GM18951 (cell line): Measurements from ENCODE around the gene CCDC192.

Source experiments
- POLR2A ChIP-seq: IDR thresholded peaks from 4 replicates; pipeline ENCODE4 v1.6.1; 2011; ENCODE audit warnings: mild to moderate bottlenecking; ENCODE audit not compliant: insufficient read length, insufficient read depth; ENCODE audit errors: extremely low read depth
- in situ Hi-C: fragments of 300-500 bp; cut with MboI; formaldehyde crosslinking; loops from one replicate; pipeline ENCODE4 v1.12.0; 2022; ENCODE audit warnings: low sequenced_read_pairs, mixed read lengths, inconsistent platforms; ENCODE audit not compliant: unreplicated experiment

CCDC192 gene

DNA sequence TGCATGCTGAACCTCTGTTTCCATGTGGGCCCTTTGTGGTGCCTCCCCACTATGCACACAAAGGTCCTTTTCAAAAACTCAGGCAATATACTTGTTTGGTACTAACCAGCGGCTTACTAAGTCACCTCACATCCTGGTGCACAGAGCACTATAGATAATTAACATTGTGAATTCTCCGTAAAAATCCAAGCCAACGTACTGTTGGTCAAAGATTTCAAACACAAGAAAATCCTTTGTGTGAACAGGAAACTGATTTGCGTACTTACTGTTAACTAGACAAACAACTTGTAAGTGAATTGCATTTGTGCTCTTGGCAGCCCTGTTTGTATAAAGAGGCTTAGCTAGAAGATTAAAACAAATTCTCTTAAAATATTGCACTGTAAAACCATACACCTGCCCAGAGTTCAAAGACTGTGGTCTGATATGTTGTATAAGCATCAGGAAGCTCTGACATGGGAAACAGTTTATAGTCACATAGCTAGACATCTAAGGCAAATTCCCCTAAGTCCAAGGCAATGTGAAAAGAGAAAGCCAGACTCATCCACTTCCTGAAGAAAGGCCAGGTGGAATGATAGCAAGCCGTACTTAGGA, 255.3 kb downstream of the CCDC192 start:
- TF ChIP-seq POLR2A = no peak
- in situ Hi-C loops = no loop called here

DNA sequence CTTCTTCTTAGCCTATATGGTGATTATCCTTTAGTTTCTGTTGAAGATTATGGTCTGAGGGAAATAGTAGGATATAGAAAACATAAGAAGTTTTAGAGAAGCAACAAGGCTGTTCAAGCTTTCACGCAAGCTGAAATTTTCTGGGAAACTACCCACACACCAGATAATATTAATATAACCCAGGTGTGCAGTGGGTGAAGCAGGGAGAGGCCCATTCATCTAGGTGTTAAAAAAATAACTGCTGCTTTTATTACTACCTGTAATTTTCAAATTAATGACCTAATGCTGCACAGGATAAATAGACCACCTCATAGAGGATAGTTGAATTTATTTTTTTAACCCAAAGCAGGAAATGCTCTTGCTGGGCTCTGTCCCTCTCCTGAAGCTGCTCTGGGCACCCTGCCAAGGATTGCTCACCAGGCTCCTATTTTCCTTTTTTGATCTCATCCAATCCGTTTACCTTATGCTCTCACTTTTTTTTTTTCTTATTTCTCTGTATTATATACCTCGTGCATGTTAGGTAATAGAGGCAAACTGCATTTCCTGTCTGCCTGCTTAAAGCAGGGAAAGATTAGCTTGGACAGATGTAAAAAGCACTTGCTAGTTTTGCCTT, 256.1 kb downstream of the CCDC192 start:
- TF ChIP-seq POLR2A = no peak
- in situ Hi-C loops = no loop called here

DNA sequence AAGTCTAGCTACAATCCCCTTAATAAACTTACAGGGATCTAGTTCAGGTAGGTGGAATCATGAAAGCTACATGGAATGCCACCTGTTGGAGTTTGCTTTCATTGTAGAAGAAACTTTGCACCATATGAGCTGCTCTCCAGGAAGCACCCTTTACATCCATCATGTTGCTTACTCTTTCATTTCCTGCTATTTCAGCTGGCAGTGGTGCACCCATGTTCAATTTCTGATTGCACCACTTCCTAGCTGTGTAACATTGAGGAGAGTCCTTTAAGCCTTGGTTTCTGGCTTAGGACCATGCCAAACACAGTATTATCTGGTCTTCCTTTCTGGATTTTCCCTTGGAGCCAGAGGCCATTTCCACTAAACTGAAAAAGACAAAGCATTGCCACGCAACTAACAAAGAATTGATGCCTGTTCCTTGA, 257.1 kb downstream of the CCDC192 start:
- in situ Hi-C loops = no loop called here
- TF ChIP-seq POLR2A = no peak

DNA sequence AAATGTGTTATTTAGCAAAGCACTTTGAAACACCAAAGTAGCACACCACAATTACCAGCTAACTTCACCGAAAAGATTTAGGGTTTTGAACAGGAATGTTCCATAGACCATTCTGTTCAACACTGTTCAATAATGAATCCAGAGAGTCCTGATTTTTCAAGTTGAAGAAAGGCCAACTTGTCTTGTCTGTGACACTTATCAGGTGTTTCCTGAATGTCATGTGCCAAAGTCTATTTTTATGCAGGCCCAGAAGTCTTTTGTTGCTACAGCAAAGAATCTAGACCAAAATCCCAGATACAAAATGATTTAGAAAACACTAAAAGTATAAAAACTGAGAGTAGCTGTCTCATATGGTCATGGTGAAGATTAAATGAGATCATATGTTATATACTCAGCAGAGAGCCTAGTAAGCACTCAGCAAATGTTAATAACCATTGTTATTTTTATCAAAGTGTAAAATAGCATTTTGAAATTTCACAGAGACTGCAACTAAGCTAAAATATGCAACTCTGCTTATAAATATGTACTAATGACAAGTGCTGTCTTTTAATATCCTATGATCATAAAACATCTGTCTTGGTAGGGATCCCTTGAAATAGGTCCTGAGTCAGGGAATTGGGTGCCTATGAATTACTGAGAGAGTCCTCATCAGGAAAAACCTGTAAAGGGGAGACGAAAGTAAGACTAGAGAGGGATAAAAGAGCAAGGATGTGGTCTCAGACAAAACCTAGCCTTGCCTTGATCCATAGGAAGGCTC, 258.0 kb downstream of the CCDC192 start:
- no peak for TF ChIP-seq POLR2A
- in situ Hi-C loops = no loop called here

DNA sequence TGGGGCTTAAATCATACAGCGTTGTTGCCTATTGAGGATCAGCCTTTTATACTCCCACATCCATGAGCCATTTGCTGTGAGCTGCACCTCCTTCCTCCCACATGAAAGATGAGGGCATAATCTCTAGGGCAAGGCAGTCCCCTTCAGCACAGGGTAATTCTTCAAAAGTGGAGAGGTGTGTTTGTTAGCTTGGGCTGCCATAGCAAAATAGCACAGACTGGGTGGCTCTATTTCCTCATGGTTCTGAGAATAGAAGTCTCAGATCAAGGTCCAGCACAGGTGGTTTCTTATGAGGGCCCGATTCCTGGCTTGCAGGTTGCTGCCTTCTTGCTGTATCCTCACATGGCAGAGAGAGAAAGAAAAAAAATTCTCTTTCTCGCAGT, 258.6 kb downstream of the CCDC192 start:
- in situ Hi-C loops = no loop called here
- no peak for TF ChIP-seq POLR2A

DNA sequence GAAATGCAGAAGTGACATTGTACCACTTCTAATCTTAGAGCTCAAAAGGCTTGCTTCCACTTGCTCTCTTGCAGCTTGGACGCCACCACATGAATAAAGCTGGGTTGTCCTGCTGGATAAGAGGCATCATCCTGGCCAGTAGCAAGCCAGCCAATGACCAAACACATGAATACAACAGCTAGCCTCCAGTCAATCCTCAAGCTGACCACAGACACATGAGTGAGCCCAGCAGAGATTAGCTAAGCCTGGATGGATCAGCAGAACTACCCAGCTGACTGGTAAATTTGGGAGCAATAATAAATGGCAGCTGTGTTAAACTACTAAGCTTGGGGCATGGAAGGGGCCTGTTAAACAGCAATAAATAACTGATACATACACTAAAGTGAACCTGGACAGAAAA, 259.3 kb downstream of the CCDC192 start:
- in situ Hi-C loops = no loop called here
- TF ChIP-seq POLR2A = no peak

DNA sequence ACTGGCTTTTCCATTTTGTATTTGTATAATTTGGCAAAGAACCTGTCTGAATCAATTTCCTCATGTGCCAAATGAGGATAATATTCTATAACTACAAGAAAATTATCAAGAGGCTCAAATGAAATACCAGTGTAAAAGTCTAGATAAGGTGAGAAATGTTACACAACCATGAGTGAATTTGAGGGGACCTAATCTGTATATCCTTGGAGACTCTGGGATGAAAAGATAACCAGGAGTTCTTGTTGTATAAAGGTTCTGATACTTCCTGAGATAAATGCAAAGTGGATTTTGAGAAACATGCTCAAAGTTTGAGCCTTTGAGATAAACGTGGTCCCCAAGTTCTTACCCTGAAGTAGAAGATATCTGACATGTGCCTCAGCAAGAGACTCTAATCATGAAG, 260.0 kb downstream of the CCDC192 start:
- TF ChIP-seq POLR2A = no peak
- in situ Hi-C loops = no loop called here

DNA sequence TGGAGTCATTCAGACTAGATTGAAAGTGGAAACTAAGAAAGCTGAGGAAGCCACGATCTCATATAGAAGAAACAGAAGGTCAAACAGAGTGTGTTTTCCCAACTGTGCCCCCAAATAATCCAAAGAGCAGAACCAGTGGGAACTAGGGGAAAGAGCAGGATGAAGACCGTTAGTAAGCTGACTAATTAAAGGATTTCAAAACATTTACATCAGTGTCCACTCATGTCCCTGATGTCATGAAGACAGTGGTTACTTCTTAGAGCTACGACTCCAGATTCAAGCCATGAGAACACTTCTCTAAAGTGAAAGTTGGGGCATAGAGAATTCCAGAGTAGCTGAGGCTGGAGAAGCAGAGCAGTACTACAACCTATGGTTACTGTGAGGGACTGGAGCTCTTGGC, 260.7 kb downstream of the CCDC192 start:
- TF ChIP-seq POLR2A = no peak
- in situ Hi-C loops = no loop called here

DNA sequence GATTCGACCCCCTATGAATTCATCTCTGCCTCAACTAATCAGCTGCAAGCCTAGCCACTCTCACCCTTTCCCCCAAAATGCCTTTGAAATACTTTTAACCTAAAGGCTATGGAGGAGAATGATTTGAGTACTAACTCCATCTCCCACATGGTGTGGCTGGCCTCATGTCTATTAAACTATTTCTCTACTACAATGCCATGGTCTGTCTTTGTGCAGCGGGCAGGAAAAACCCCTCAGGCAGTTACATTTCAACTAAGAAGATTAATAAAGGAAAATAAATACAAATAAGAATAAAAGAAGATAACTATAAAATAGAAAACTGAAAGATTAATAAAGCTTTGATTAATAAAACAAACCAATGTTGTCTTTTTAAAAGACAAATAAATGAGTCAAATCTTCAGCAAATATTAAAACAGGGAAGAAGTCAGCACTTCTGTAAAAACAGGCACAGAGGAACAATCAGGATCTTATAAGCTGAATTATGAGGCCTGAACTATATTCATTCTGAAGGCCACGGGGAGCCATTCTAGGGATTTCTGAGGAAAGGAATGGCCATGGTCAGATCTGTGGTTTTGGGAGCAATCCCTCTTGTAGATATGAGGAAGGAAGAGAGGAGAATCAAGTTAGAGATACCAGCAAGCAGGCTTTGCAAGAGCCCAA, 264.3 kb downstream of the CCDC192 start:
- no peak for TF ChIP-seq POLR2A
- in situ Hi-C loops = no loop called here

DNA sequence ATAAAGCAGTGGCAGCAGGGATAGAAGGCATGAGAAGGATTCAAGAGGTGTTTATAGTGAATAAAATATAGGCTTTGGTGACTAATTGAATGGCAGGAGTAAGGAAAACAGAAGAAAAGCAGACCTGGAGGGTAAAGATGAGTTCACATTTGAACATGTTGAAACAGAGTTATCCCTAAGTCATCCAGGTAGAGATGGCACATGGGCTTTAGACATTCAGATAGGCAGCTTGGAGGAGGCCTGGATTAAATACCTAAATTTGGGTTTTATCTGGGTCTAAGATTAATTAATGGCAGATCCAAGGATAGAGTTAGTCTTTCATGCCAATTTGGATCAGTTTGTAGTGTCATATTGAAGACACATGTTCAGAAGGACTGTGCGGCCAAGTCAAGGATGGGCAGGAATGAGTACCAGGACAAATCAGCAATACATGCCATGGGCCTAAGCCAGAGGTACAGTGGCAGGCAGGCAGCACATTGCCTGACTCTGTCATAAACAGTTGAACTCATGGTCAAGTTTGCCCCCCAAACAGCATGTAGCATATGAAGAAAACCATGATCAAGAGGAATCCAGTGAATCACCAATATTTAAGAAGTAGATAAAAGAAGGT, 264.9 kb downstream of the CCDC192 start:
- TF ChIP-seq POLR2A = no peak
- in situ Hi-C loops = no loop called here

DNA sequence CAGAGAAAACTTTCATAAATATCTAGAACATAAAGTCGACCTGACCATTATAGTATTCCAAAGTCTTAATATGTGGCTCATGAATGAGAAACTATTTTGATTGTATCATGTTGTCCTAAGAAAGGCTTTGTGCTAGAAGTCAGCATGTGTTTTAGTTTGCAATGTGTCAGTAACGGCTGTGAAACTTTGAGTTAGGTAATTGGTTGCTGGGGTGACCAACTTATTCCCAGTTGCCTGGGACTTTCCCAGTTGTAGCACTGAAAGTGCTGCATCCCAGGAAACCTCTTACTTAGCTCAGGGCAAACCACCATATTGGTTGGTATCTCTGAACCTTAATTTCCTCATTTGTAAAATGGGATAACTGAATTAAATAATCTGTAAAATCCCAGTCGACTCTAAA, 265.8 kb downstream of the CCDC192 start:
- TF ChIP-seq POLR2A = no peak
- in situ Hi-C loops = no loop called here

DNA sequence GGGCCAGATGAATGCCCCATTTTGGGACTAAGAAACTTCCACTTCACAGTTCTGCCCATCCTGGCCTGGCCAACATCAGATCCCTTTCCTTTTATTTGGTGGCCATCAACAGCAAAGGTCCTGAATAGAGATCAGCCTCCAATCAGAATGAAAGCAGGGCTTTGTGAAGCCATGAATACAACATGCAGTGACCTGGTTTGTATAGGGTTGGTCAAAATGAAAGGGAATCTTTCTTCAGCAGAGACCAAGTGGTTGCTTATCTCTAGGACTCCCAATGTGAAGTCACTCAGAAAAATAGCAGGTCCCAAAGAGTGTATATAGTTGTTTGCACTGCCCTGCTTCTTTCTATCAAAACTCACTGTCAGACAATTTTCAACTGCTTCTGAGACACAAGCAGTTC, 266.5 kb downstream of the CCDC192 start:
- in situ Hi-C loops = no loop called here
- no peak for TF ChIP-seq POLR2A

DNA sequence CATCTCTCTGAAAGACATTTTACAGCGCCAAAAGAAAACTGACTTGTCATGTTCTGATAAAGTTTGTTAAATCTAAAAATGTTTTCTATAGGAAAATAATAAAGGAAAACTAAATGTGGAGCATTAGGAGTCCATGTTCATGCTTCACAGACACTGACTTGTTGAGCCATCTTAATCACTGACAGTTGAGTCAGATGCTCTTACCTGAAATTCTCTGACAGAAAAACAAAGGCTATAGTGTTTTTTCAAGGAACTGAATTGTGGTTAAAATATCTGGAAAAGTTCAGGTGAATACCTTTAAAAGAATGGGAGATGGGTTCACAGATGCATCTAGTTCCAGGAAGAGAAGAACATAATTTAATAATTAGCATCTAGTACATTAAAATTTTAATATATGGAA, 266.9 kb downstream of the CCDC192 start:
- in situ Hi-C loops = no loop called here
- no peak for TF ChIP-seq POLR2A
